ENCODE data around the gene PPL. TPM values are rescaled to one million over a fixed set of nuclear protein-coding genes. Genes with fewer than 3 reads are reported as not detected.

PPL gene
- total and polyA plus RNA-seq, 4 experiments from 2014 or later, result 0.39 TPM; not detected in 3

GRCh38 chr16:4833584-4833983 is 103.4 kb downstream of the PPL start:
- POLR2A ChIA-PET (ENCODE audit: partially characterized antibody), result no interaction called here
- H3K27ac ChIP-seq (ENCODE audit: low read depth, low read length), result no peak overlapping the region
- peaks cover 1 to 21% (median 9%) of the 10 kb centered on the region in 4 donors for H3K4me1 Mint-ChIP-seq

DNA sequence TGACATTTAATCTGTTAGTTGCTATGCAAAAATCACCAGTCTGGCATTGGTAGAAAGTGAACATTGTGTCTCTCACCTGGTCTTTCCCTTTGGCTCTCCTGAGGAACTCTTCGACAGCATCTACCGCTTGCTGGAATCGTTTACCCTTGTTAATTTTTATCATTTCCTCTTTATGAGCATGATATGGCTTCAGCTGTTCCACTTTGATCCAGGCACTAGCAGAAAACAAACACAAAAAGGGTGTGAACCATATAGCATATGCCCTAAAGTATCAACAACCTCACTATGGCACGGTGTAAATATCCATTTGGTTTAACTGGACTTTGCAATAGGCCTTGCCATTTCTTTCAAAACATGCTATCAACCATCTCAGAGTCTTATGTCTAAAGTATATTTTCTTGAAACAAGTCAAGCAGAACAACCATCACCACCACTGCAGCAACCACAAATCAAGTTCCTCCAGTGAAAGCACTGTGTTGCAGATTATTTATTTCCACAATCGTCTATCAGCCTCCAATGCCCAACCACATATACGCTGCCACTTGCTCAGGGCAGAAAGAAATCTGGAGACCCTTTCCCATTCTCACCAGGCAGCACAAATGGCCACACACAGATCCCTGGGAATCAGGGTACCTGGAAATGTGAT is 104.1 kb downstream of the PPL start:
- peaks cover 11% of the 10 kb centered on the region for H3K4me1 ChIP-seq (ENCODE audit: insufficient read depth, low read length)
- H3K4me1 Mint-ChIP-seq, result peaks cover 1 to 21% (median 9%) of the 10 kb centered on the region in 4 donors
- H3K27ac ChIP-seq (ENCODE audit: low read depth, low read length), result no peak overlapping the region
- DNase-seq, result no peak
- H3K36me3 Mint-ChIP-seq, result peaks cover 39 to 68% of the 10 kb centered on the region in 2 donors
- no peak overlapping the region for H3K4me3 Mint-ChIP-seq
- H3K9me3 Mint-ChIP-seq, result no peaks in the 10 kb centered on the region
- H3K9me3 ChIP-seq (ENCODE audit: control insufficient read depth in 1 of 2, low read length in 2 of 2), result no peaks in the 10 kb centered on the region
- intact Hi-C loops (cut with micrococcal nuclease), result no loop called here
- POLR2A ChIA-PET (ENCODE audit: partially characterized antibody), result no interaction called here
- H3K36me3 ChIP-seq (ENCODE audit: insufficient read depth, low read length), result peaks cover 65% of the 10 kb centered on the region
- no peaks in the 10 kb centered on the region for H3K27me3 ChIP-seq (ENCODE audit: insufficient read depth, low read length)
- H3K27me3 Mint-ChIP-seq, result no peaks in the 10 kb centered on the region
- H3K4me3 ChIP-seq (ENCODE audit: low read length in 2 of 2), result no peak overlapping the region
- peak overlapping the region in 3 of 7 donors; percentile 27 to 80 (median 43) for H3K27ac Mint-ChIP-seq
- CTCF ChIA-PET (ENCODE audit: partially characterized antibody), result no interaction called here

More at GRCh38 chr16:4833584-4833983, 103.4 kb downstream of the PPL start:
- DNase-seq, result no peak
- Histone ChIP-seq H3K4me3 (ENCODE audit: low read length in 2 of 2) (no peak overlapping the region), H3K4me1 (ENCODE audit: insufficient read depth, low read length) (peaks cover 11% of the 10 kb centered on the region), H3K36me3 (ENCODE audit: insufficient read depth, low read length) (peaks cover 65% of the 10 kb centered on the region), H3K27me3 (ENCODE audit: insufficient read depth, low read length) (no peaks in the 10 kb centered on the region), H3K9me3 (ENCODE audit: control insufficient read depth in 1 of 2, low read length in 2 of 2) (no peaks in the 10 kb centered on the region)
- H3K36me3 Mint-ChIP-seq, result peaks cover 39 to 70% of the 10 kb centered on the region in 2 donors
- H3K27ac Mint-ChIP-seq, result peak overlapping the region in 3 of 7 donors; percentile 23 to 43 (median 27)
- no peaks in the 10 kb centered on the region for H3K9me3 Mint-ChIP-seq
- no peak overlapping the region for H3K4me3 Mint-ChIP-seq
- CTCF ChIA-PET (ENCODE audit: partially characterized antibody), result no interaction called here
- no peaks in the 10 kb centered on the region for H3K27me3 Mint-ChIP-seq
- intact Hi-C loops (cut with micrococcal nuclease), result no loop called here

Other genes with a start within 250 kb of the PPL start
- 10 to 100 TPM; 52.4 to 53.7 TPM for gene NUDT16L1, start 243.6 kb downstream of the PPL start, total RNA-seq
- gene NUDT16L1, start 243.6 kb downstream of the PPL start, polyA plus RNA-seq, result 100 to 1,000 TPM in 1 of 2 donors, 10 to 100 TPM in 1; 80.1 to 125 TPM
- gene ANKS3, start 202.9 kb downstream of the PPL start, total RNA-seq, result 10 to 100 TPM; 28.5 to 33.9 TPM
- 1 to 10 TPM in 1 of 2 donors, under 1 TPM in 1; 0.91 to 5.7 TPM for gene ANKS3, start 202.9 kb downstream of the PPL start, polyA plus RNA-seq
- under 1 TPM; 0.12 to 0.64 TPM for gene DNAAF8, start 202.6 kb downstream of the PPL start, total RNA-seq
- gene DNAAF8, start 202.6 kb downstream of the PPL start, polyA plus RNA-seq, result under 1 TPM in 1 of 2 donors, not detected in 1; 0.11 TPM
- 10 to 100 TPM; 33.9 to 35.6 TPM for gene ZNF500, start 170.0 kb downstream of the PPL start, total RNA-seq
- gene ZNF500, start 170.0 kb downstream of the PPL start, polyA plus RNA-seq, result 10 to 100 TPM in 1 of 2 donors, 1 to 10 TPM in 1; 7.9 to 13.0 TPM
- gene SEPTIN12, start 148.8 kb downstream of the PPL start, total RNA-seq, result not detected
- not detected for gene SEPTIN12, start 148.8 kb downstream of the PPL start, polyA plus RNA-seq
- not detected for gene SMIM22, start 141.8 kb downstream of the PPL start, total RNA-seq
- gene SMIM22, start 141.8 kb downstream of the PPL start, polyA plus RNA-seq, result not detected
- gene ROGDI, start 134.5 kb downstream of the PPL start, total RNA-seq, result 1 to 10 TPM; 9.7 to 9.9 TPM
- gene ROGDI, start 134.5 kb downstream of the PPL start, polyA plus RNA-seq, result 10 to 100 TPM in 1 of 2 donors, 1 to 10 TPM in 1; 8.6 to 19.1 TPM
- gene GLYR1, start 89.9 kb downstream of the PPL start, total RNA-seq, result 100 to 1,000 TPM; 117 to 121 TPM
- 10 to 100 TPM; 22.8 to 44.6 TPM for gene GLYR1, start 89.9 kb downstream of the PPL start, polyA plus RNA-seq
- gene UBN1, start 89.7 kb downstream of the PPL start, total RNA-seq, result 10 to 100 TPM; 40.4 to 42.7 TPM
- gene UBN1, start 89.7 kb downstream of the PPL start, polyA plus RNA-seq, result 10 to 100 TPM in 1 of 2 donors, 1 to 10 TPM in 1; 6.0 to 17.5 TPM
- not detected for gene SEC14L5, start 21.2 kb upstream of the PPL start, total RNA-seq
- not detected for gene SEC14L5, start 21.2 kb upstream of the PPL start, polyA plus RNA-seq
- 10 to 100 TPM; 30.7 to 33.2 TPM for gene NAGPA, start 96.8 kb upstream of the PPL start, total RNA-seq
- gene NAGPA, start 96.8 kb upstream of the PPL start, polyA plus RNA-seq, result 10 to 100 TPM; 32.2 to 36.8 TPM
- gene C16orf89, start 128.8 kb upstream of the PPL start, total RNA-seq, result not detected
- gene C16orf89, start 128.8 kb upstream of the PPL start, polyA plus RNA-seq, result not detected
- gene ALG1, start 134.7 kb upstream of the PPL start, total RNA-seq, result 10 to 100 TPM; 23.5 to 28.1 TPM
- gene ALG1, start 134.7 kb upstream of the PPL start, polyA plus RNA-seq, result 10 to 100 TPM; 27.3 to 34.0 TPM
- 10 to 100 TPM; 10.9 to 13.2 TPM for gene EEF2KMT, start 160.6 kb upstream of the PPL start, total RNA-seq
- gene EEF2KMT, start 160.6 kb upstream of the PPL start, polyA plus RNA-seq, result 10 to 100 TPM in 1 of 2 donors, 1 to 10 TPM in 1; 6.1 to 19.7 TPM